Activated naive CD4-positive, alpha-beta T cell (primary cell): ENCODE measurements around the gene ARNT2.

Source experiments
- DNase-seq, 4 experiments: peaks; one replicate each; lab custom pipeline; 2025; lab: John Stamatoyannopoulos, UW

ARNT2 gene

GRCh38 chr15:80411788-80412288, 7.7 kb downstream of the ARNT2 start:
- no peak for DNase-seq

- DNase-seq: no peak
Observed at GRCh38 chr15:80414546-80415357, 10.6 kb downstream of the ARNT2 start.

GRCh38 chr15:80415358-80415670, 11.1 kb downstream of the ARNT2 start:
- no peak for DNase-seq

GRCh38 chr15:80416702-80417101, 12.5 kb downstream of the ARNT2 start:
- no peak for DNase-seq

- no peak for DNase-seq
Observed at GRCh38 chr15:80418892-80419537, 14.8 kb downstream of the ARNT2 start.

- no peak for DNase-seq
Observed at GRCh38 chr15:80419546-80419945, 15.4 kb downstream of the ARNT2 start.

- DNase-seq: no peak
Observed at GRCh38 chr15:80420658-80421057, 16.5 kb downstream of the ARNT2 start.

- no peak for DNase-seq
Observed at GRCh38 chr15:80423215-80423614, 19.0 kb downstream of the ARNT2 start.

- no peak for DNase-seq
Observed at GRCh38 chr15:80424381-80424780, 20.2 kb downstream of the ARNT2 start.

GRCh38 chr15:80426316-80426715, 22.1 kb downstream of the ARNT2 start:
- no peak for DNase-seq

- no peak for DNase-seq
Observed at GRCh38 chr15:80429964-80430363, 25.8 kb downstream of the ARNT2 start.

- no peak for DNase-seq
Observed at GRCh38 chr15:80431635-80432344, 27.6 kb downstream of the ARNT2 start.

GRCh38 chr15:80432345-80432702, 28.1 kb downstream of the ARNT2 start:
- DNase-seq: no peak

- DNase-seq: no peak
Observed at GRCh38 chr15:80433836-80434235, 29.7 kb downstream of the ARNT2 start.

GRCh38 chr15:80434926-80435720, 30.9 kb downstream of the ARNT2 start:
- no peak for DNase-seq

GRCh38 chr15:80436511-80437307, 32.5 kb downstream of the ARNT2 start:
- no peak for DNase-seq

- no peak for DNase-seq
Observed at GRCh38 chr15:80437334-80437891, 33.2 kb downstream of the ARNT2 start.

- DNase-seq: no peak
Observed at GRCh38 chr15:80439140-80439539, 35.0 kb downstream of the ARNT2 start.

- DNase-seq: no peak
Observed at GRCh38 chr15:80440024-80440423, 35.8 kb downstream of the ARNT2 start.

- no peak for DNase-seq
Observed at GRCh38 chr15:80441041-80441440, 36.9 kb downstream of the ARNT2 start.

GRCh38 chr15:80441714-80442113, 37.5 kb downstream of the ARNT2 start:
- DNase-seq: no peak
